ENCODE measurements around the gene MAP6.

The MAP6 gene

DNA sequence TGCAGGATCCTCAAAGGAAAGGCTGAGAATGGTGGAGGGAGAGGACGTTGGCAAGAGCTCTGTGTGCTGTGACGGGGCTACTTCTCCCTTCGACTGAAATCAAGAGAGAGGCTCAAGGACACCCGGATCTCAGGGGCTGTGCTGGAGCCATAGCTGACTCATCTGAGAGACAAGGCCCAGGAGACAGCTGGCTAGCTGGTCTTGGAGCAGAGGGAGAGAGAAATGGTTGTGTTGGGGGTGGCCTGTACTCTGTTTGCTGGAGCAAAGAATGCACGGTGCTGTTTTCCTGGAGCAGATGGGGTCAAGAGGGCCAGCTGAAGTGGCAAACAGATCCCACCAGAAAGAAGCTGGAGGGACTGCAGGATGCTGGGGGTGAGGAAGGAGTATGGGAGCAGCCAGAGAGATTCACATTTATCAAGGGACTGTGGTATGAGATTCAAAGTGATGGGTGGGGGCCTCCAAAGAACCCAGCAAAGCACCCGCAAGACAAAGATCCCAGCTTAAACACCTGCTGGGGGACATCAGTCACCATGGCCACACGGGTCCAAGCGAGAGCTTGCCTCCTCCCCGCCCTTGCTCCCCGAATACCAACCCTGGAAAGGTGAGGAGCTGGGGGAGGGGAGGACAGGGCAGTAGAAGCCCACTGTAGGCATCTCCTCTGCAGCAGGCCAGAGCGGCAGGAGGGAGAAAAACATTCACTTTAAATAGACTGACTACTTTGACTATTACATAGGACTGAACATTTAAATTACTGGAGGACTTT, 40.8 kb downstream of the MAP6 start:
- no peak for DNase-seq

DNA sequence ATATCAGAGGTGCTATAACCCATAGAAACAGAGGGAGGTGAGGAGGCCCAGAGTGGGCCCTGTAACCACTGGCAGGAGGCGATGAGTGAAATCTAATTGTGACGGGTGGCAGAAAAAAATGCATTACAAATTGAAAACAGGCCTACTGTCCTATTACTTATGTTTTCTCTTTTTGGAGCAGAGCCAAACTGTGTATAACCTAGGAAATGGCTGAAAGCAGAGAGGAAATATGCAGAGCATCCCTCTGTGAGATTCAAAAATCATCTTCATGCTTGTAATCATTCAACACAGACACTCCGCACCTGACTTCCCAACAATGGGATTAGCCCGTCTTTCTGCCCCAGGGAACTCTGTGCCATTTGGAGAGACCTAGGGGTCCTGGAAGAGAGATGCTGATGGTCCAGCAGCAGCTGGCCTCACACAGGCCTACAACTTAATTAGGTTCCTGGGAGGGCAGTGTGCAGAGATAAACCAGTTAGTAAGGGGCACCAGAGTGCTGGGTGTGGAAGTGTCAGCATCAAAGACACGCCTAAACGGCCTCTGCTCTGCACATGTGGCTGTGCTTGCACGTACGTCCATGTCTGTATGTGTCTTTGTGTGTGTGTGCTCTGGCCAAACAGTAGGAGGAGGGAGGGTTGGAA, 41.8 kb downstream of the MAP6 start:
- DNase-seq, result no peak

DNA sequence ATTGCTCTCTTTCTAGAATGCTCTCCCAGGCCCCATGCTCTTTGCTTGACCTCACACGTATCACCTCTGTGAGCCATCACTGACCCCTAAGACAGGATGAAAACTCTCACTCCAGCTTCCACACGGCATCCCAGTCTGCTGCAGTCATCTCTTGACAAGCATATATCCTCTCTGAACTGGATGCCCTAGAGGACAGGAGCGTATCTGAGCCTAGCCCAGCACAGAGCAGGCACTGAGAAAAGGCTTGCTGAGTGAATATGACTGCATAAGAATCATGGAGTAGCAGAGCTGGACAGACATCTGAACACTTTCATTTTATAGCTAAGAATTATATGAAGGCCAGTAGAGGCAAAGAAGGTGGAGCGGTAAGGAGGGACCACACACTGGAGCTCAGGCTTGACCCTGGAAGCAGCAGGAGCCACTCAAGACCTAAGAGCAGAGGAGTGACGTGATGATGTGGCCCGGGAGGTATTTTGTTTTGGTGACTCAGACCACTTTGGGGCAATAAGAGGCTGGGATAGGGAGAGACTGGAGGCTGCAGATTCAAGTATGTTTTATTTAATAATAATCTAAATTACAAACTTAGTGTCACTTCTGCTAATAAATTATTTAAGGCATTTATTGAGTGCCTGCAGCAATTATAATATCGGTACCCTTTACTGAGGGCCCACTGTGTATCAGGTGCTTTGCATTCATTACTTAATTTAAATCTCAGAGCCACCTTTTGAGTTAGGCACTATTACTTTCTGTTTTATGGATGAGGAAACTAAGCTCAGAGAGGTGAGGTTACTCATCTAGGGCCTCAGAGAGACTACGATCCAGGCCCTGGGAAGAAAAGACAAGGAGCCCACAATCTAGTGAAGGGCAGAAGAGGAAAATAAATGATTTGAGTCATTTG, 42.6 kb downstream of the MAP6 start:
- DNase-seq, result no peak

DNA sequence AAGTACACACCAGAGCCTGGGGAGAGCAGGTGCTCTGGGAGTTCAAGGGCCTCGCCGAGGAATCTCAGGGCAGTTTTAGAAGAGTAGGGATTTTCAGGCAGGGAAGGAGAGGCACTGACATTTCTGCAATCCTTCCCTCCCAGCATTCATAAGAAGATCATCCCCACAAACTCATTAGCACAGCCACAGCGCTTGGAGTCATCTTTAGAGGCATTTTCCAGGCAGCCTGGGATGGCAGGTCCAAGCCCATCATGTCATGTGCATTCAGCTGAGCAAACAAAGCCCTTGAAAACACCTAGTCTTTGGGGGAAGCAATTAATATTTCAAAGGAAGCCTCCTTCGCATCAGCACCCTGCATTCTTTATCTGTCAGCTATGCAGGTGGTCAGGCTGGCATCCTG, 43.8 kb downstream of the MAP6 start:
- DNase-seq, result no peak

DNA sequence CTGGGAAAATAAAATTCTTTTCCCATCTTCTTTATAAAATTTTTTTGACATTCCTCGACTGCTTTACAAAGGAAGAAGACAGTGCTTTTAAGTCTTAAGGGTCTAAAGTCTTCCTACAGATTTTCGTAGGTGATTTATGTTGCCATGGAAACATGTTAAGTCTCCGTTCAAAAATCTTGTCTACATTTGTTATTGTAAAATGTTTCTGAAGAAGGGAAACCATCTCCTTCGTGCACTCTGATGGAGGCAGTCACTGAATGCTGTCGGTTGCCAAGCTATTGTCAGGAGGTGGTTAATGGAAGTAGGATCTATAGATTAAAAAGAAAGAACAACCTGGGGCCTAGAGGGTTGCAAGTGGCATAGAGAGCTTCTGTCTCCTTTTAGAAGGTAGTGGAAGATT, 52.6 kb downstream of the MAP6 start:
- no peak for DNase-seq

DNA sequence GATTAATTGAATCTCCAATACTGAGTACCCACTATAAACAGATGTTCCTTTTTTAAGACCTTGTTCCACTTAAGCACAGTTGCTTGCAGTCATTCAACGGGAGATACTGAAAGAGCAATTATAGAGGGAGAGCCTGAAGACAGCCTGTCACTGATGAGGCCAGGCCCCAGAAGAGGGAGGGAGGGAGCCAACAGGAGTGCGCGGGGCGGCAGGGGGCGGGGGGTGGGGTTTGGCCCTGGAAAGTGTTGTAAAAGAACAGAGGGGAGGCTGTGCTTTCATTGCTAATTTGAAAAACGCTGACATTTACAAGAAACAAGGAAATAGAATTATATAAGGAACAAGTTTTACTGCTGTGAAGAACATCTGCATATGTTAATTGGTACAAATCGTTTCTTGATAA, 53.1 kb downstream of the MAP6 start:
- DNase-seq, result no peak

DNA sequence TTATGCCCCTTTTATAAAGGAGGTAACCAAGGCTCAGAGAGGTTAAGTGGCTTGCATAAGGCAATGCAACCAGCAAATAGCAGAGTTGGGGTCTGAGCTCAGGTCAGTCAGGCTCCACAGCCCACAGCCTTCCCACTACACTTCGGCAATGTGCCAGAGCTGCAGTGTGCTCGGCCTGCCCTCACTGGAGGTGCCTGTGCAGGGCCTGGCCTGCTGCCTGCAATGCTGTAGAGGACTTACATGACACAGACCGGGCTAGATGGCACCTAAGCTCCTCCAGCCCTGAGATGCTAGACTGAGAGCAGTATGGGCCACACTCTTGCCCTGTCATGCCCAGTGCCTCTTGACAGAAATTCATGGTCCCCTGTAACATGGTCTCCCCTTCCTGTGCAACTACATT, 57.0 kb downstream of the MAP6 start:
- DNase-seq, result no peak

DNA sequence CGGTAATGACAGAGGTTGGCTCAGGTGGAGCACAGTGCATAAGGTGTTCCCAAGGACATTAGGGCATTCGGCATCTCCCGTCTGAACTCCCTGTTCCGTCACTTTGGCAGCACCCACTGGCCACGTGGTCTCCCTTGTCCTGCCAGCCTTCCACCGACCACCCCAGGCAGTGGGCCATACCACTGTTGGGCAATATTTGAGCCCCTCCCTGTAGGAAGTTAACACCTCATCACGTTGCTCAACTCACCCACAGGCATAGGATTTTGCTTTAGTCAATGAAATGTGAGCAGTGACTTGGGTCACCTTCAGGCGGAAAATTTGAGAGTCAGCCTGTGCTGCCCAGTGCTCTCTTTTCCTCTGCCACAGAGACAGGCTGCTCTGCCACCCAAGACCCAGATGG, 62.7 kb downstream of the MAP6 start:
- DNase-seq, result no peak

DNA sequence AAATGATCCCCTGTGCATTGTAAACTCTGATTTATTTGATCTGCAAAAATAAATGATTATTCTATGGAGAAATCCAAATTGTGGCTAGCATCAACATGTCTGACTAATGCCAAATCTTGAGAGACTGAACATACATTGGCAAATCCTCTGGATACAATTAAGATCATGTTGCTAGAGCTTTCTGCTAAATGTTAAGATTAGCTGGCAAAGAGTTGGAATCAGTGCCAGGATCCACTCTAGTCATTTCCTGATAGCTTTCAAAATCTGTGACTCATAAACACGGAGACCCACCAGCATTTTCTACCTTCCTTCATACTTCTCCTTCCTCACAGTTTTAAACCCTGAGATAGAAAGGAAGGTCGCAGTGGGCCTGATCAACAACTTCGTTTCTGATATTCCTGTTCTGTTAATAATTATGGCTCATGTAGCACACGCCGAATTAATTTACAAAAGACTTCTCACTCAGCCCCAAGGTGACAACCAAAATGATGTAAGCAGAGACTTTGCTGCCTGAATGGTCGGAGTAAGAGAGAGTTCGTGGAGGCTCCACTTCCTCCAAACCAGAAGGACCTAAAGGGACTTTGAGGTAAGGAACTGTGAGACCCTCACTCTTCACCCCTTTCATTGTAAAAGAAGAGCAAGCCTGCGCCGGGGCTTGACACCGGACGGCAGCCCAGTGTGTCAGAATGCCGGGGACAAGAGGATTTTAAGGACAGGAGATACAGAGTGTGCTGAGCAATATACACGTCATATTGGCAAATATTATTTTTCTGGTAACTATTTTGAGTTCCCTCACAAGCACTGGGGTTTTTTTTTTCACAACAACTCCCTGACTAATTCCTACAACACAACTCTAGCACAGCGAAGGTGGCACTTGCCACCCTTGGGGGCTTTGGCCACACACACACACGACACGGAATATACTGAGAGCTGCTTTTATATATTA, 64.8 kb downstream of the MAP6 start:
- no peak for DNase-seq

DNA sequence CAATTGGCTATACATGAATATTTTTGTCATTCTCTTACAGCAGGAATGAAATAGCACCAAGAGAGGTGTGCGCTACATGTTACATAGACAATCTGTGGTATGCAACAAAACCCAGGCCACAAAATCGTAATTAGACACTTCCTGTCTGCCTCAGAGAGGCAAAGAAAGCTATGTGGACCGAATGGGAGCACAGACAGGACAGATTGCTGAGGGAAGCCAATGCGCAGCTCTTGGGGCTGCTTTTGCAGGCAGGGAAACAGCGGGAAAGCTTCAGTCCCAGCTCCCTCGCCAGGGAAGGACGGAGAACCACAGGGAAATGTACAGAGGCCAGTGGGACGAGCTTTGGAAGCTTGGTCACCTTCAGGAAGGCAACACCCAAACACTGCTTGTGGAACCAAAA, 65.9 kb downstream of the MAP6 start:
- DNase-seq, result no peak

DNA sequence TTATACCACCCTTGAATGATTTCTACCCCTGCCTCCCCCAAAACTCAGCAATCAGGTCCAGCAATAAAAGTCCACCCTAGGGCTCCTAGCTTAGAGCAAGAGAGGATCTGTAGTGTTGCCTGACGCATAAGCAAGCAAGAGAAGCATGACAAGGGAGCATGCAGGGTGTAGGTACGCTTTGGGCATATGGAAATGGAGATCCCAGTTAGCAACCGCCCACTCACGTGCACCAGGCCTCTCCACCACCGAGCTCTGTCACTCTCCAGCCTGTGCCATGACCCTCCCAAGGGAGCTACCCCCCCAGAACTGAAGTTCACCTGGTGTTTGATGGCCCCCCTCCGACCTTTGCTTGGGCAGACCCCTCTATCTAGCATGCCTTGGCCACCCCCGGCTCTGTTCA, 67.3 kb downstream of the MAP6 start:
- no peak for DNase-seq

DNA sequence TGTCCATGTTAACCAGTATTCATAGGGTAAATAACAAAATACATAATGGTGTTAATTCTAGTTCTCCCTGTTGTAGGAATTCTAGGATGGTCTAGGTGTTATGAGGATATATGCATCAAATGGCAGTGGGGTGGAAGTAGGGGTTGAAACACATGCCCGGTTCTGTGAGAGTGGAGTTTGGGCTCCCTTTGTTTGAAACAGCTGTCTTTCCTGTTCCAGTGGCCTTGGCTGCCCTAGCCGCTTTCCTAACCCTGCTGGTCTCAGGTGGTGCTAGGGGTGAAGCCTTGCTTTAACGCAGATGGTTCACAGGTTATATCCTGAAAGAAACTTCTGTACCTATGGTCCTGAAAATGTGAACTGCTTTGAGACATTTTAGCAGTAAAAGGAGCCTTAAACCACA, 68.5 kb downstream of the MAP6 start:
- DNase-seq, result no peak

DNA sequence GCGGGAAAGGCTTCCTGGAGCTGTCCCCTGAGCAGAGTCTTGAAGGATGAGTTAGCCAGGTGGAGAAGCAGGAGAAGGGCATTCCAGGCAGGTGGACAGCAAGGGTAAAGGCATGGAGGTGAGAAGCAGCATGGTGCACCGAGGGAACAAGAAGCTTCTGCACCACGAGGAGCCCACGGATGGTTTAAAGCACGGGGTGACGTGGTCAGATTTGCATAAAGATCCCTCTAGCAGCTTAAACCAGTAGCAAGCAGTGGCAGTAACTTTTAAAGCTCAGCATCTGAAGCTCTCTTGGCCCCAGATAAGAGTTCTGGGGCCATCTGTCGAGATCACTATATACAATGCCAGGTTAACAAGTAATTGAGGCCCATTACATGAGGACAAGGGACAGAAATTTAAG, 69.9 kb downstream of the MAP6 start:
- no peak for DNase-seq

DNA sequence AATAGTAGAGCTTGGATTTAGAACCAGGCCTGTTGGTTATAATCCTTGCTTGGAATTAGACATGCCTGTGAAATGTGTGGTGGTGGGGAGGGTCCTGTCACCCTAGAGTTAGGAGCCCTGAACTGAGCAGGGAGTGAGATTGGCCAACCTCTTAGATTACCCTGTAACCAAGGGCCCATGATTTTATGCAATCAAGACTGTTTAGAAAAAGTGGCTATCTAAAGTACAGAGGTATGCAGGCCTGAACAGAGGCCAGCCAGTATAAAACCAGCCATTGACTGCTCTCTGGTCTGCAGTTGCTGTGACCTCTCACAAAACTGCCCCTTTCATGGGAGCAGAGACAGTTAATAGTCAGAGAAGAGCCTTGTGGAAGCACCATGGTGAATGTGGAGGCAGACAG, 70.6 kb downstream of the MAP6 start:
- DNase-seq, result no peak

DNA sequence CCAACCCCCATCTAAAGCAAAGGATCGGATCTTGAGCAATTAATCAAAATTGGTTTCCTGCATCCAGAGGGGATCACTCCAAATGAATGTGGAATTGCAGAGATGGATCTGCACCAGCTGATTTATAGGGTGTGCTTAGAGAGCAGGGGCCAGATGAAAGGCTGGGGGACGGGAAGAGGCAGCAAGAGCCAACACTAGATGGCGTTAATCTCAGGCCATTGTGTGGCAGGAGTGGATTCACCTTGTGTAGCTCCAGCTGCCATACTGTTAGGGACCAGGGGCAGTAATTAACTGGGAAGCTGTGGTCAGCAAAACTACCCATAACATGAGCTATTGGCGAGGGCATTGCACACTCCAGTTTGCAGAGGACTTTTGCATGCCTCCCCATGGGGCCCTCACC, 71.2 kb downstream of the MAP6 start:
- peak; percentile 33 for DNase-seq

DNA sequence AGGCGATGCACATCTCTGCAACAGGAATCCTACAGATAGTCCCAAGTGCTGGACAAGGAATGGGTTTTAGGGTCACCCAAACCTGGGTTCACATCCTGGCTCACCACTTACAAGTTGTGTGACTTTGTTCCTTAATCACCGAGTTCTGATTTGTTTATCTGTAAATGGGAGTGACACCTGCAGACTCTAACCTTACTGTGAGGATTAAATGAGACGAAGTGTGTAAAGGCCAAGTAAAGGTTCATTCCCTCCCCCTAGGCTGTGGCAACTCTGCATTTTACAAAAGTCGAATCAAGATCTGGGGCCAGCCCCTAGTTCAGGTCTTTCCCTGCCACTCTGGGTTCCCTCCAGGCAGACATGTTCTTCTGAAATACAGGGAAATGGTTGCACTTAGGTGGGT, 71.9 kb downstream of the MAP6 start:
- no peak for DNase-seq

DNA sequence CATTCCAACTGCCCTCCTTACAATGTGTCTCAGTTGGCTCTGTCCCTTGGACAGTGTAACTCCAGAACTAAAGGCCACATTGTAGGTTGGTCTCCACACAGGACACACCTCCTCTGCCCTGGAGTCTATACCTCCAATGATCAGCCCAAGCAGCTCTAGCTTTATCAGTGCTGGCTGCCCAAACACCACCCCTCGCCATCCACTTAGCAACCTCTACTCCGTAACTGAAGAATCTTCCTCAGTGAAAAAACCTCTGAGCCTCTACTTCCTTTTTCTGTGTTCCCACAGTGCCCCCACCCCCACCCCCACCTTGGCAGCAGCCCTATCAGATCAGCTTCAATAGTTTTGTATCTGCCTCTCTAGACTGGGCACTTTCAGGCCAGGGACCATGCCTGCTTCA, 73.4 kb downstream of the MAP6 start:
- no peak for DNase-seq

DNA sequence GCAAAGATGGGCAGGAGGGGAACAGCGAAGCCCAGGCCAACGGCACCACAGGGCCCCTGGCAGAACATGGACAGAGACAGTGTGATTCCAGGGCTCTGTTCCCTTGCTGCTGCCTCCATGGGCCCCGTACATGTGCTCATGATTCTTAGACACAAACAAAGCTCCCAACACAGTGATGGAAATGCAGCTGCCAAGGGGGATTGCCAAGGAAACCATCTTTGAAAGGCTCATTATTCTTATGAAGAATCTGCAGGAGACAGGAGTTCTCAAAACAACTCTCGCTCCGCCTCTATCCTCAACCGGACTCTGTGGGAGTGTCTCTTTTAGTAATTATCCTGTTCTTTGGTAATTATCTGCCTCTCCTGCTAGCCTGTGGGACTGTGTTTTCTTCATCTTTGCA, 74.6 kb downstream of the MAP6 start:
- no peak for DNase-seq

DNA sequence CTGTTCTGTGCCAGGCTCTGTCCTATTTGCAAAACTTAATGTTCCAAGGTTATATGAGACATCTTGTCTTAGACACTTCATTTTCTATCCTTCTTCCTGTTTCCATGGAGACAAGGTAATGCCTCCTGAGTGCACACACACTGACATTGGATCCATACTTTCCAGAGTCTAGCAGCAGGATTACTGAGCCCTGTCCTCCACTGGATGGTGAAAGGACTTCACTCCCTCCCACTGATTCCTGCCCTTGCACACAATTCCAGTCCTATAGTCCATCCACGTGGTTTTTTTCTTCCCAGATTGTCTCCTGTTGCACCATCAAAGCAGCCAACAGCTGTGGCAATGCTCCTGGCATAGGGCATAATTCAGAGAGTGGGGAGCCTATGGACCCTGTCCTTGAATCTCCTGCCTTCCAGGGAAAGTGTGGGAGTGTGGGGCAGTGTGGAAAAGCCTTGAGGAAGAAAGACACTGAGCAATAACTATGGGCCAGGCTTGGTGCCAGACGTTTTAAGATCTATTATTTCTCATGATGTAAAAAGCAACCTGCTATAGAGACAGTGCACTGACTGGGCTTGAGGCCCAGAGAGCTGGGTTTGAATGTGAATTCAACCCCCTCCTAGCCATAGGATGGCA, 75.4 kb downstream of the MAP6 start:
- no peak for DNase-seq

DNA sequence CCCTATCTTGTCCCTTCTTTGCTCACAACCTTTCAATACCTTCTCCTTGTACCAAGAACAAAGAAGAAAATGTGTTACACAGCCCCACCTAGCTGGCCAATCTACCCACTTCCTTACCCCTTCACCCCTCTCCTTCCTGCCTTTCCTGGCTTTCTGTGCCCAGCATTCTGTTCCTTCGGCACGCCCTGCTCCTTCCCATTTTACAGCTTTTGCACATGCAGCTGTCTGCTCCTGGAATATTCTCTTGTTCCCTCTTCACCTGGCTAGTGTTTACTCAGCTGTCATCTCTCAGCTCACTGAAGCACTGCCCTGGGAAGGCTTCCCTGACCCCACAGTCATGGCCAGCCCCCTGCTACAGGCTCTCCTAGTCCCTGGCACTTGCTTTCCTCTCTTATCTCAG, 76.1 kb downstream of the MAP6 start:
- no peak for DNase-seq

DNA sequence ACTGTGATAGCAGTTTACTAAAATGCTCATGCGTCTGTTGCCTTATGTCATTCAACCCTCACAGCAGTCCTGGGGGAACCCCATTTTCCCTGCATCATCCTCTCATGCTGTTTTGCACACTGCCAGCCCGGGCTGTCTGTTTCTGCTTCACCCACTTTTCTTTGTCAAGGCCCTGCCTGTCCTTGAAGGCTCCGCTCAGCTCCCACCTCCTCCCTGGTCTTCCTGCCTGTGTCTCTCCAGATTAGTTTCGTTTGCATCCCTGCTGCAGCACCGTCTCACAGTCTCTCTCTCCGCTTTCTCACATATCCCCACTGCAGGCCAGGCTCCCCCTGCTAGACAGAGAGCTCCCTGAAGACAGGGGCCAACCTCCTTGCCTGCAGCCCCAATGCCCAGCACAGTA, 76.9 kb downstream of the MAP6 start:
- no peak for DNase-seq

DNA sequence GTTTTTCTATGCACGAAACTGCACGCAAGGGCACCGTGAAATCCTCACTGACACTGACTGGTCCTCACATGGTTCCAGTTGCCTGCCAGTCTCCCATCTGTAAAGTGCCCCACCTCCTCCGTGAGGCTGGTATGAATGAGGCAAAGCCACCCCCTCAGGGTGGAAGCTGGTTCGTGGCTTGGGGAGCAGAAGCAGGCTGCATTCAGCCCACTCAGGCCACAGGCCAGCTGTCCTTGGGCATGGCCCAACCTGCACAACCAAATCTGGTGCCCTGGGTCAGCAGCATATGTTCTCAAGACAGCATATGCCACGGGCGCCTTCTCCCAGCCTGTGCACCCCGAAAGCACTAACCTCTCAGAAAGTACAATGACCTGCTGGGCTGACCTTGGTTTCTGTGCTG, 77.5 kb downstream of the MAP6 start:
- no peak for DNase-seq
